DOHH2 (cell line): ENCODE measurements around the gene AFP.

Source experiments
- CTCF ChIP-seq: fragments of 200-600 bp; sonication (generic); IDR thresholded peaks from one replicate; pipeline ENCODE4 v1.5.1; 2014; ENCODE audit warnings: antibody characterized with exemption, mild to moderate bottlenecking, low read depth, low read length; ENCODE audit not compliant: poor library complexity, severe bottlenecking
- EZH2phosphoT487 ChIP-seq: fragments of 200-600 bp; sonication (generic); IDR thresholded peaks from 2 replicates; pipeline ENCODE4 v1.6.1; 2017; ENCODE audit warnings: borderline replicate concordance, mild to moderate bottlenecking, antibody characterized with exemption, low read length, moderate library complexity, mixed read lengths

- no peak for TF ChIP-seq CTCF
- no peak for TF ChIP-seq EZH2phosphoT487
Measured at GRCh38 chr4:73439991-73440390, 4.0 kb downstream of the AFP start.
